ENCODE data around the gene LNPEP.

LNPEP gene

DNA sequence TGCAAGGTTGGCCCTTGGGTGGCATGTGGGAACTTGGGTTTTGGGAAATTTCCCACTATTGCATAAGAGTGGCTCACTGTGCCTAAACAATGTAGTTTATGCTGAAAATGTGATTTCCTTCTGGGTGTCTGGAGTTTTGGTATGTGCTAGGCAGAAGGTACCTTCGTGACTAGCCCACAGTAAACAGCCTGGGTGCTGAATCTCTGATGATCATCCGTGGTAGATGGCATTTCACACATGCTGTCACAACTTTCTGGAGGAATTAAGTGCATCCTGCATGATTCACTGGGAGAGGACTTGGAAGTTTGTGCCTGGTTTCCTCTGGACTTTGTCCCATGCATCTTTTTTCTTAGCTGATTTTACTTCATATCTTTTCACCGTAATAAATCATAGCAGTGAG, 64.5 kb downstream of the LNPEP start:
- DNase-seq (ENCODE audit: low read depth): no peak
- TF ChIP-seq, protein P1, sequence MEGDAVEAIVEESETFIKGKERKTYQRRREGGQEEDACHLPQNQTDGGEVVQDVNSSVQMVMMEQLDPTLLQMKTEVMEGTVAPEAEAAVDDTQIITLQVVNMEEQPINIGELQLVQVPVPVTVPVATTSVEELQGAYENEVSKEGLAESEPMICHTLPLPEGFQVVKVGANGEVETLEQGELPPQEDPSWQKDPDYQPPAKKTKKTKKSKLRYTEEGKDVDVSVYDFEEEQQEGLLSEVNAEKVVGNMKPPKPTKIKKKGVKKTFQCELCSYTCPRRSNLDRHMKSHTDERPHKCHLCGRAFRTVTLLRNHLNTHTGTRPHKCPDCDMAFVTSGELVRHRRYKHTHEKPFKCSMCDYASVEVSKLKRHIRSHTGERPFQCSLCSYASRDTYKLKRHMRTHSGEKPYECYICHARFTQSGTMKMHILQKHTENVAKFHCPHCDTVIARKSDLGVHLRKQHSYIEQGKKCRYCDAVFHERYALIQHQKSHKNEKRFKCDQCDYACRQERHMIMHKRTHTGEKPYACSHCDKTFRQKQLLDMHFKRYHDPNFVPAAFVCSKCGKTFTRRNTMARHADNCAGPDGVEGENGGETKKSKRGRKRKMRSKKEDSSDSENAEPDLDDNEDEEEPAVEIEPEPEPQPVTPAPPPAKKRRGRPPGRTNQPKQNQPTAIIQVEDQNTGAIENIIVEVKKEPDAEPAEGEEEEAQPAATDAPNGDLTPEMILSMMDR (IDR thresholded peaks at IDR 0.05; ENCODE audit: control insufficient read depth, insufficient read depth, low read depth, low read length, missing control alignments): no peak
- H3K4me3 ChIP-seq (ENCODE audit: control insufficient read depth, low read depth, low read length): no peak overlapping the region

DNA sequence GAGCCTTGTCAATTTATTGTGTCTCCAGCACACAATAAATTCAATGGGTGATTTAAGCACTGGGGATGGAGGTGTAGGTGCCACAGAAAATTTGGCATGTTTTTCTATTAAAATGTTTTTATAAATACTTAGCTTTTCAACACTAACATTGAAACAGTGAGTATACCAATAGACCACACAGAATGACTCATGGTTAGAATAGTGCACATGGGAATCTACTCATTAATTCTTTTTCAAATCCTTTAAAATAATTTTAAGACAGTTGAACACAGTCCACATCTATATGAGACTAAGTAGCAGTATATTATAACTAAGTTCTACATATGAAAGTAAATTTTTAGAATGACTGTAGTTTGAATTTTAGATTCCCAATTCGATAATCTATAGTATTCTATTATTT, 67.1 kb downstream of the LNPEP start:
- no peak overlapping the region for H3K4me3 ChIP-seq (ENCODE audit: control insufficient read depth, low read depth, low read length)
- no peak for DNase-seq (ENCODE audit: low read depth)
- TF ChIP-seq, protein P1 (IDR thresholded peaks at IDR 0.05; ENCODE audit: control insufficient read depth, insufficient read depth, low read depth, low read length, missing control alignments): no peak

DNA sequence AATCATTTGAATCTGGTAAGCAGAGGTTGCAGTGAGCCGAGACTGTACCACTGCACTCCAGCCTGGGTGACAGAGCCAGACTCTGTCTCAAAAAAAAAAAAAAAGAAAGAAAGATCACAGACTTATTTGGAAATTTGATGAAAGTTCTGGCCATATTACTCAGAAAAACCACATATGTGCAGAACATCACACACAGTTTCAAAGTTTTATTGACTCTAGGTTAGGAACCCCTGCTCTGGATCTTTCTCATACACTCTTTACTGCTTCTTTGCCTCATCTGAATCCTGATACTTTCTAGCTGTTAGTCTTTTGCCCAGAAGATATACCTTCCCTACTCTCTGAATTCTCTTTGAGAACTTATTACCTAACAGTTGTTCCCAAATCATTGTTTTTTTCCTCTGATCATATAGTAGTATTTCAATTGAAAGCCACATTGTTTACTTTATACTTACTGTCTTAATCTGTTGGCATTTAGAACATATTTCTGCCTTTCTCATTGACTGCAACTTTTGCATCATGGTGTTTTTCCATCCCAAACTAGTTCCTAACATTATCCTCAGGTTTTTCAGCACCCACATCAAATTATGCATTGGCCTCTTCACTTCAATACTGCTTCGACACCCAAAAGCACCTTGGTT, 68.7 kb downstream of the LNPEP start:
- TF ChIP-seq, protein P1 (IDR thresholded peaks at IDR 0.05; ENCODE audit: control insufficient read depth, insufficient read depth, low read depth, low read length, missing control alignments): no peak
- H3K4me3 ChIP-seq (ENCODE audit: control insufficient read depth, low read depth, low read length): no peak overlapping the region
- DNase-seq (ENCODE audit: low read depth): no peak

DNA sequence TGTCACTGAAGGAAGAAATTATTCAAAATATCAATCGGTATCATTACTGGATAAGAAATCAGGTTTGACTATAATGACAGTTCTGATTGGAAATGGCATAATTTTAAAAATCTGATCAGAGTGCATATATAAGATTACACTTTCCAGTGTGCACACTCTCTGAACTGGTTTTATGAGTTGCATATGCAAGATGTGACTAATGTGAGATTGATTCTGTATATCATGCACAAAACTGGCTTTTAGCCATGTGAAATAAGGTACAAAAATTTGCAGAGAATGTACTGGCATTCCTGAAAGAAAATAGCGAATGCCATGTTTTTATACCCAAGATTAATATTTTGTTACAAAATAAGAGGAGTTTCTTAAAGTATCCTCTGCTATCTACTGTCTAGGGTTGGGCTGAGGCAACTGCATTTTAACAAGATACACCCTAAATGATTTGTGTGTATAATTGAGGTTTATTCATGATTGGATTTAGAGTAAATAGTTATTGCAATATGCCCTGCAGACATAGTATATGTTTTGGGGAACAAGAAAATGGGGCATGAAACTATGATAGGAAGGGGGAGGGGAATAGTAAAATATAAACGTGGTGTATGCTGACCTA, 70.7 kb downstream of the LNPEP start:
- no peak overlapping the region for H3K4me3 ChIP-seq (ENCODE audit: control insufficient read depth, low read depth, low read length)
- TF ChIP-seq, protein P1 (IDR thresholded peaks at IDR 0.05; ENCODE audit: control insufficient read depth, insufficient read depth, low read depth, low read length, missing control alignments): no peak
- no peak for DNase-seq (ENCODE audit: low read depth)

DNA sequence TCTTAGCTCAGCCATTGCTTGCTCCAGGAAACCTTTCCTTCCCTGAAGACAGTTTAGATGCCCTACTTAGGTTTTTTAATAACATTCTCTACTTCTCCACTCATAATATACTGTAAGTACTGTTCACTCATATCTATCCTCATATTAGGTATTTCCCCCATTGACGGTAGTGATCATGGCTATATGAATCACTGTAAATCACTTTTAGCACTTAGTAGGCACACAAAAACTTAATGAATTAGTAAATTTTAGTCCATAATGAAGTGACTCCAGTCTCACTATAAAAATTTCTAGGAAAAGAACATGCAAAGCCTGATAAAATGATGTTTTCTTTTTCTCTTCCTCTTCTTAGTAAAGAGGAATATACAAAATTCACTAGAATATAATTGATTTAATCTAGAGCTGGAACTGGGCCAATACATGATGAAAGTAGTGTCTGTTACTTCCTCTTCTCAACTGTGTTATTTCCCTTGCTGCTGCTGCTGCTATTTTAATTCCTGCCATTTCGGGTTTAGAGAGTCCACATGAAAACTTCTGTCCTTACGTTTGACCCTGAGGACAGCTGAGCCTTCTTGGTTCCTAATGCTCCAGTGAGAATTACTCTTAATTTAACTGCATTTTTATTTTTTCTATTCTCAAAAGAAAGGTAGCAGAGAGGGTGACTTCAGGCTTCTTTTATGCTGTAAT, 73.5 kb downstream of the LNPEP start:
- no peak overlapping the region for H3K4me3 ChIP-seq (ENCODE audit: control insufficient read depth, low read depth, low read length)
- no peak for DNase-seq (ENCODE audit: low read depth)
- TF ChIP-seq, protein P1 (IDR thresholded peaks at IDR 0.05; ENCODE audit: control insufficient read depth, insufficient read depth, low read depth, low read length, missing control alignments): no peak

DNA sequence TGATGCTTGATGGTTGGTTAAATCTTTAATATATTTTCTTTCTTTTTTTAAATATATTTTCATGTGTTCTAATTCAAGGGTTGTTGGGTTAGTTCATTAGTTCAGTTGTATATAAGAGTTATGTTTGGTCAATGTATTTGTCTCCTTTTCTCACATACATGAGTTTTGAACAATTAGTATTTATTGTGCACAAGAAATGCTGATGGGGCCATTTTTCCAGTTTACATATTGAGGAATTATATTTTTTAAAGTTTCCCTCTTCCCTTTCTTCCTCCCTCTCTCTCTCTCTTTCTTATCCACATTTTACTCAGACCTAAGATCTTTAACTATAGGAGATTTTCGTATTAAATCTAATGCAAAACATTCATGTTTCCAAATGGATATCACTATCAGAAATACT, 74.0 kb downstream of the LNPEP start:
- H3K4me3 ChIP-seq (ENCODE audit: control insufficient read depth, low read depth, low read length): no peak overlapping the region
- TF ChIP-seq, protein P1 (IDR thresholded peaks at IDR 0.05; ENCODE audit: control insufficient read depth, insufficient read depth, low read depth, low read length, missing control alignments): no peak
- DNase-seq (ENCODE audit: low read depth): no peak

Measured in AG09309 (cell line).